A673 (cell line): ENCODE results near the gene CXCL17. TPM values are rescaled to one million over a fixed set of nuclear protein-coding genes. Genes with fewer than 3 reads are reported as not detected.

Experiments
- BruUV-seq: library from RNA; stranded (reverse); fragments of 400-500 nt; replicated peaks from 2 replicates; lab custom pipeline; 2021; lab: Mats Ljungman, UMichigan
- CTCF ChIA-PET: fragments of 300-600 bp; sonication (Branson Sonifier 250); formaldehyde crosslinking; loops from one replicate; lab custom pipeline; 2022; ENCODE audit warnings: antibody characterized with exemption; lab: Charles Lee
- POLR2A ChIA-PET: fragments of 300-600 bp; sonication (Branson Sonifier 250); formaldehyde crosslinking; loops from one replicate; lab custom pipeline; 2022; ENCODE audit warnings: antibody characterized with exemption; ENCODE audit not compliant: low non-redundant PET; lab: Charles Lee
- DNase-seq: peaks from one replicate; pipeline ENCODE4 v3.0.0-alpha.2; 2015; ENCODE audit warnings: low spot score
- H3K27ac ChIP-seq: fragments of 200-600 bp; sonication (generic); 2 replicates; pipeline ENCODE4 v1.5.1; 2016; ENCODE audit warnings: mixed run types, low read depth, mild to moderate bottlenecking, mixed read lengths, antibody characterized with exemption, low read length; ENCODE audit not compliant: poor library complexity, severe bottlenecking
- H3K27me3 ChIP-seq: fragments of 200-600 bp; sonication (generic); replicated peaks from 2 replicates; pipeline ENCODE4 v1.6.1; 2017; ENCODE audit warnings: mixed run types, low read depth, mild to moderate bottlenecking, mixed read lengths, antibody characterized with exemption, low read length; ENCODE audit not compliant: insufficient read depth, poor library complexity
- H3K36me3 ChIP-seq: fragments of 200-600 bp; sonication (generic); 2 replicates; pipeline ENCODE4 v1.6.1; 2016; ENCODE audit warnings: mixed run types, mild to moderate bottlenecking, mixed read lengths, antibody characterized with exemption, low read length; ENCODE audit not compliant: insufficient read depth, poor library complexity, severe bottlenecking
- H3K4me1 ChIP-seq: fragments of 200-600 bp; sonication (generic); 2 replicates; pipeline ENCODE4 v1.6.1; 2017; ENCODE audit warnings: mixed run types, mild to moderate bottlenecking, mixed read lengths, antibody characterized with exemption, low read length; ENCODE audit not compliant: insufficient read depth, poor library complexity, severe bottlenecking
- H3K4me3 ChIP-seq: fragments of 200-600 bp; sonication (generic); 2 replicates; pipeline ENCODE4 v1.5.1; 2016; ENCODE audit warnings: low read depth, mixed run types, mild to moderate bottlenecking, mixed read lengths, low read length; ENCODE audit not compliant: poor library complexity, severe bottlenecking
- H3K9me3 ChIP-seq: fragments of 200-600 bp; sonication (generic); 2 replicates; pipeline ENCODE4 v1.6.1; 2016; ENCODE audit warnings: mixed run types, low read depth, mild to moderate bottlenecking, mixed read lengths, antibody characterized with exemption, low read length; ENCODE audit not compliant: poor library complexity, severe bottlenecking
- CTCF ChIP-seq: fragments of 300-800, 200-600 bp; sonication (generic); conservative IDR thresholded peaks from 2 replicates; pipeline ENCODE4 v1.5.1; 2017; ENCODE audit warnings: low read depth, mild to moderate bottlenecking, antibody characterized with exemption, low read length, moderate library complexity, mixed read lengths
- EZH2 ChIP-seq: fragments of 200-600 bp; sonication (generic); IDR thresholded peaks from 2 replicates; pipeline ENCODE4 v1.6.1; 2017; ENCODE audit warnings: borderline replicate concordance, low read depth, mild to moderate bottlenecking, mixed read lengths, antibody characterized with exemption, low read length; ENCODE audit not compliant: poor library complexity, severe bottlenecking
- intact Hi-C: fragments of 100-400 bp; cut with micrococcal nuclease; formaldehyde crosslinking; loops from one replicate; pipeline ENCODE4 v1.10.0; 2022; ENCODE audit not compliant: unreplicated experiment
- total RNA-seq: library from RNA; stranded (reverse); gene quantifications from 2 replicates; pipeline ENCODE4 v1.2.3, GENCODE V29; 2021

The CXCL17 gene
- total RNA-seq, 1 experiment from 2014 or later, result not detected

- CTCF ChIA-PET, result interaction anchor here (0.6 kb wide), 1 partner anchor 36 kb away, joined by 4 read pairs; no protein-coding TSS in a partner anchor
- DNase-seq, result peak; percentile 23
- Histone ChIP-seq H3K27ac (no peak overlapping the region), H3K36me3 (no peaks in the 10 kb centered on the region), H3K4me3 (no peak overlapping the region), H3K4me1 (peaks cover 17% of the 10 kb centered on the region), H3K27me3 (no peaks in the 10 kb centered on the region), H3K9me3 (no peaks in the 10 kb centered on the region)
- TF ChIP-seq EZH2 (no peak), CTCF (peak; percentile 52)
- BruUV-seq, result no TSS peak
- POLR2A ChIA-PET, result no interaction called here
- intact Hi-C loops, result no loop called here
Measured at GRCh38 chr19:42420055-42420544, 22.6 kb downstream of the CXCL17 start.

GRCh38 chr19:42419309-42419708 is 23.4 kb downstream of the CXCL17 start:
- TF ChIP-seq EZH2 (no peak), CTCF (no peak)
- POLR2A ChIA-PET, result interaction anchor here (0.6 kb wide), 1 partner anchor 138 kb away, joined by 9 read pairs; no protein-coding TSS in a partner anchor
- BruUV-seq, result no TSS peak

GRCh38 chr19:42412661-42413076 is 30.1 kb downstream of the CXCL17 start:
- POLR2A ChIA-PET, result no interaction called here
- no peak overlapping the region for H3K4me3 ChIP-seq
- TF ChIP-seq EZH2, result no peak
- TF ChIP-seq CTCF, result no peak
- H3K9me3 ChIP-seq, result no peaks in the 10 kb centered on the region
- BruUV-seq, result no TSS peak
- no peaks in the 10 kb centered on the region for H3K27me3 ChIP-seq
- DNase-seq, result no peak
- H3K27ac ChIP-seq, result no peak overlapping the region
- CTCF ChIA-PET, result no interaction called here
- H3K4me1 ChIP-seq, result no peaks in the 10 kb centered on the region
- H3K36me3 ChIP-seq, result no peaks in the 10 kb centered on the region
- intact Hi-C loops, result no loop called here

More at GRCh38 chr19:42419309-42419708, 23.4 kb downstream of the CXCL17 start:
- H3K27ac ChIP-seq, result no peak overlapping the region
- peaks cover 17% of the 10 kb centered on the region for H3K4me1 ChIP-seq
- no peak overlapping the region for H3K4me3 ChIP-seq
- intact Hi-C loops, result no loop called here
- CTCF ChIA-PET, result interaction anchor here (0.6 kb wide), 2 partner anchors 35 to 1135 kb away, joined by 3 to 4 read pairs; no protein-coding TSS in a partner anchor
- DNase-seq, result no peak
- H3K27me3 ChIP-seq, result no peaks in the 10 kb centered on the region
- no peaks in the 10 kb centered on the region for H3K36me3 ChIP-seq
- no peaks in the 10 kb centered on the region for H3K9me3 ChIP-seq
